ENCODE measurements around the gene PRKCA.

The PRKCA gene

DNA sequence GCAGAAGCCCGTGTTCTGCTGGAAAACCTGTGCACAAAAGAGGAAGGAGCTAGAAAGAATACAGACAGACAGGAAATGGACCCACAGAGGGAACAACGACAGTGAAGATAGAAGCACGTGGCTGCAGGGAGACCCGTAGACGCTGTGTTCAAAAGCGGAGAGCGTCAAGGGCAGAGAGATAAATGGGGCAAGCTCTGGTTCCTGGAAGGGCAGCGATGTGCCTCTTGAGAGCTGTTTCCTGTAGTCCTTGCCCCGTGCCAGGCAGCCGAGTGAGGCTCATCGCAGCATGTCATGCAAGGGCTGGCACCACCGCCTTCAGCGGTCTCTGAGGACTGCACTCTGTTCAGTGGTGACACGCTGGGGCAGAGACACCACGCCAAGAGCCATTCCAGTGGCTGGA, 488.9 kb downstream of the PRKCA start:
- no peak for ATAC-seq
- TF ChIP-seq ESRRG (CRISPR knock-in tag; IDR thresholded peaks at IDR 0.05) (no peak), ARNTL (CRISPR knock-in tag; IDR thresholded peaks at IDR 0.05; ENCODE audit: borderline replicate concordance, low read depth) (no peak), ZC3H10 (CRISPR knock-in tag; IDR thresholded peaks at IDR 0.05) (no peak), CSDC2 (CRISPR knock-in tag; IDR thresholded peaks at IDR 0.05) (no peak), GLIS3 (CRISPR knock-in tag; IDR thresholded peaks at IDR 0.05) (no peak), ZNF565 (CRISPR knock-in tag; conservative IDR thresholded peaks at IDR 0.05; ENCODE audit: low read depth) (no peak), ZNF8 (CRISPR knock-in tag; IDR thresholded peaks at IDR 0.05) (no peak), ZNF70 (CRISPR knock-in tag; IDR thresholded peaks at IDR 0.05) (no peak), ISL1 (CRISPR knock-in tag; IDR thresholded peaks at IDR 0.05) (no peak), OSR1 (CRISPR knock-in tag; IDR thresholded peaks at IDR 0.05) (no peak), TOX (CRISPR knock-in tag; IDR thresholded peaks at IDR 0.05; ENCODE audit: borderline replicate concordance) (no peak)
- TF ChIP-seq, protein P1, sequence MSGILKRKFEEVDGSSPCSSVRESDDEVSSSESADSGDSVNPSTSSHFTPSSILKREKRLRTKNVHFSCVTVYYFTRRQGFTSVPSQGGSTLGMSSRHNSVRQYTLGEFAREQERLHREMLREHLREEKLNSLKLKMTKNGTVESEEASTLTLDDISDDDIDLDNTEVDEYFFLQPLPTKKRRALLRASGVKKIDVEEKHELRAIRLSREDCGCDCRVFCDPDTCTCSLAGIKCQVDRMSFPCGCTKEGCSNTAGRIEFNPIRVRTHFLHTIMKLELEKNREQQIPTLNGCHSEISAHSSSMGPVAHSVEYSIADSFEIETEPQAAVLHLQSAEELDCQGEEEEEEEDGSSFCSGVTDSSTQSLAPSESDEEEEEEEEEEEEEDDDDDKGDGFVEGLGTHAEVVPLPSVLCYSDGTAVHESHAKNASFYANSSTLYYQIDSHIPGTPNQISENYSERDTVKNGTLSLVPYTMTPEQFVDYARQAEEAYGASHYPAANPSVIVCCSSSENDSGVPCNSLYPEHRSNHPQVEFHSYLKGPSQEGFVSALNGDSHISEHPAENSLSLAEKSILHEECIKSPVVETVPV (CRISPR knock-in tag; IDR thresholded peaks at IDR 0.05) = no peak
- TF ChIP-seq, protein P2, sequence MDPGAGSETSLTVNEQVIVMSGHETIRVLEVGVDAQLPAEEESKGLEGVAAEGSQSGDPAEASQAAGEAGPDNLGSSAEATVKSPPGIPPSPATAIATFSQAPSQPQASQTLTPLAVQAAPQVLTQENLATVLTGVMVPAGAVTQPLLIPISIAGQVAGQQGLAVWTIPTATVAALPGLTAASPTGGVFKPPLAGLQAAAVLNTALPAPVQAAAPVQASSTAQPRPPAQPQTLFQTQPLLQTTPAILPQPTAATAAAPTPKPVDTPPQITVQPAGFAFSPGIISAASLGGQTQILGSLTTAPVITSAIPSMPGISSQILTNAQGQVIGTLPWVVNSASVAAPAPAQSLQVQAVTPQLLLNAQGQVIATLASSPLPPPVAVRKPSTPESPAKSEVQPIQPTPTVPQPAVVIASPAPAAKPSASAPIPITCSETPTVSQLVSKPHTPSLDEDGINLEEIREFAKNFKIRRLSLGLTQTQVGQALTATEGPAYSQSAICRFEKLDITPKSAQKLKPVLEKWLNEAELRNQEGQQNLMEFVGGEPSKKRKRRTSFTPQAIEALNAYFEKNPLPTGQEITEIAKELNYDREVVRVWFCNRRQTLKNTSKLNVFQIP (CRISPR knock-in tag; IDR thresholded peaks at IDR 0.05; ENCODE audit: borderline replicate concordance, low read depth) = no peak

DNA sequence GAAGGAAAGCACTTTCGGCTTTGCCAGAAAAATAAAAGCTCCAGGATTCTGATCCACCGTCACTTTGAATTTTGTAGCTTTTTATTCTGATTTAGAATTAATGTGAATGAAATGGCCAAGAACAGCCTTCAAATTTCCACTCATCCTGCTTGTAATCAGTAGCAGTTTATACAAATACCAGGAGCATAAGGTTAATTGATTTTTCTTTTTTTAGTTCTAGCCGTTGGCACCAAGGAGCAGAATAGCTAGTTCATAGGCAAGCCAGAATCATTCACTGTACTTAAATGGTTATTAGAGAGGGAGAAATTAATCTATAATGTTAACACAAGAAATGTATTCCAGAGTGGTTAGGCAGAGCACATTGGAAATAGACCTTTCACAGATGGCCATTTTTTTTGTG, 491.4 kb downstream of the PRKCA start:
- TF ChIP-seq, protein P1 (CRISPR knock-in tag; IDR thresholded peaks at IDR 0.05) = no peak
- TF ChIP-seq ESRRG (CRISPR knock-in tag; IDR thresholded peaks at IDR 0.05) (no peak), TCF4 (CRISPR knock-in tag; IDR thresholded peaks at IDR 0.05; ENCODE audit: borderline replicate concordance) (no peak), TOX (CRISPR knock-in tag; IDR thresholded peaks at IDR 0.05; ENCODE audit: borderline replicate concordance) (no peak), GLIS3 (CRISPR knock-in tag; IDR thresholded peaks at IDR 0.05) (no peak)
- TF ChIP-seq, protein P3, sequence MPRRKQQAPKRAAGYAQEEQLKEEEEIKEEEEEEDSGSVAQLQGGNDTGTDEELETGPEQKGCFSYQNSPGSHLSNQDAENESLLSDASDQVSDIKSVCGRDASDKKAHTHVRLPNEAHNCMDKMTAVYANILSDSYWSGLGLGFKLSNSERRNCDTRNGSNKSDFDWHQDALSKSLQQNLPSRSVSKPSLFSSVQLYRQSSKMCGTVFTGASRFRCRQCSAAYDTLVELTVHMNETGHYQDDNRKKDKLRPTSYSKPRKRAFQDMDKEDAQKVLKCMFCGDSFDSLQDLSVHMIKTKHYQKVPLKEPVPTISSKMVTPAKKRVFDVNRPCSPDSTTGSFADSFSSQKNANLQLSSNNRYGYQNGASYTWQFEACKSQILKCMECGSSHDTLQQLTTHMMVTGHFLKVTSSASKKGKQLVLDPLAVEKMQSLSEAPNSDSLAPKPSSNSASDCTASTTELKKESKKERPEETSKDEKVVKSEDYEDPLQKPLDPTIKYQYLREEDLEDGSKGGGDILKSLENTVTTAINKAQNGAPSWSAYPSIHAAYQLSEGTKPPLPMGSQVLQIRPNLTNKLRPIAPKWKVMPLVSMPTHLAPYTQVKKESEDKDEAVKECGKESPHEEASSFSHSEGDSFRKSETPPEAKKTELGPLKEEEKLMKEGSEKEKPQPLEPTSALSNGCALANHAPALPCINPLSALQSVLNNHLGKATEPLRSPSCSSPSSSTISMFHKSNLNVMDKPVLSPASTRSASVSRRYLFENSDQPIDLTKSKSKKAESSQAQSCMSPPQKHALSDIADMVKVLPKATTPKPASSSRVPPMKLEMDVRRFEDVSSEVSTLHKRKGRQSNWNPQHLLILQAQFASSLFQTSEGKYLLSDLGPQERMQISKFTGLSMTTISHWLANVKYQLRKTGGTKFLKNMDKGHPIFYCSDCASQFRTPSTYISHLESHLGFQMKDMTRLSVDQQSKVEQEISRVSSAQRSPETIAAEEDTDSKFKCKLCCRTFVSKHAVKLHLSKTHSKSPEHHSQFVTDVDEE (CRISPR knock-in tag; IDR thresholded peaks at IDR 0.05) = no peak
- ATAC-seq = no peak

DNA sequence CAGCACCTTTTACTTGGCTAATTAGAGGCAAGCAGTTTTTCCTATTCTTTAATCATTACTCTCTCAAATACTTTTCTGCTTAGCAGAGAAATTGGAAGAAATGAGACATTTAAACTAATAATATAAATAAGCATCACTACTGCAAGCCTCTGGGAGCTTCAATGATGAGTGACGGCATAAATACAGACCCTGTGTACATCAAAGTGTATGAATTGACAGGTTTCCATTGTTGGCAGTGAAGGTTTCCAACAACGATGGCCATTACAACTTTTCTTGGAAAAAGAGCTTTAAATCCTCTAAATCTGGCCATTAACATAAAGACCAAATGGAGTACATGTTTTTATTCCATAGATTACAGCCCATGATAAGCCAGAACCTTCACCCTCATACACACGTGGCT, 493.1 kb downstream of the PRKCA start:
- ATAC-seq = no peak
- TF ChIP-seq ISL1 (CRISPR knock-in tag; IDR thresholded peaks at IDR 0.05) = no peak
- TF ChIP-seq ZFP30 (CRISPR knock-in tag; IDR thresholded peaks at IDR 0.05) = no peak
- TF ChIP-seq CSDC2 (CRISPR knock-in tag; IDR thresholded peaks at IDR 0.05) = no peak
- no peak for TF ChIP-seq ZNF70 (CRISPR knock-in tag; IDR thresholded peaks at IDR 0.05)
- TF ChIP-seq GLIS3 (CRISPR knock-in tag; IDR thresholded peaks at IDR 0.05) = no peak
- TF ChIP-seq PPARA (CRISPR knock-in tag; IDR thresholded peaks at IDR 0.05; ENCODE audit: borderline replicate concordance) = no peak
- no peak for TF ChIP-seq BACH2 (CRISPR knock-in tag; IDR thresholded peaks at IDR 0.05; ENCODE audit: borderline replicate concordance)
- TF ChIP-seq, protein P3 (CRISPR knock-in tag; IDR thresholded peaks at IDR 0.05) = no peak
- TF ChIP-seq, protein P2 (CRISPR knock-in tag; IDR thresholded peaks at IDR 0.05; ENCODE audit: borderline replicate concordance, low read depth) = no peak
- no peak for TF ChIP-seq TCF4 (CRISPR knock-in tag; IDR thresholded peaks at IDR 0.05; ENCODE audit: borderline replicate concordance)
- no peak for TF ChIP-seq ARNTL (CRISPR knock-in tag; IDR thresholded peaks at IDR 0.05; ENCODE audit: borderline replicate concordance, low read depth)
- no peak for TF ChIP-seq ZFP3 (CRISPR knock-in tag; IDR thresholded peaks at IDR 0.05)
